GM12878 (cell line): ENCODE data around the gene FOS. TPM values are rescaled to one million over a fixed set of nuclear protein-coding genes. Genes with fewer than 3 reads are reported as not detected.

Experiments used
- BACH1 ChIP-seq: fragments of 450-650 bp; IDR thresholded peaks from 2 replicates; pipeline ENCODE4 v1.6.1; 2017; ENCODE audit warnings: mild to moderate bottlenecking, borderline replicate concordance
- BRCA1 ChIP-seq: IDR thresholded peaks from 2 replicates; pipeline ENCODE4 v1.6.1; 2011; ENCODE audit warnings: low read depth, low read length, improper control_type of control experiment
- CBFB ChIP-seq: IDR thresholded peaks from 2 replicates; pipeline ENCODE4 v1.6.1; 2016; ENCODE audit warnings: antibody characterized with exemption, low read depth
- CEBPB ChIP-seq, 2 experiments: fragments of 150-350 bp in 1 of 2; IDR thresholded peaks; 2 replicates each; pipeline ENCODE4 v1.6.1; 2012 to 2014; ENCODE audit warnings: low read depth in 2 of 2, low read length in 2 of 2, borderline replicate concordance in 1 of 2, inconsistent platforms in 1 of 2
- CHD1 ChIP-seq: IDR thresholded peaks from 2 replicates; pipeline ENCODE4 v1.6.1; 2012; ENCODE audit warnings: low read depth, low read length, improper control_type of control experiment
- CREM ChIP-seq: IDR thresholded peaks from 2 replicates; pipeline ENCODE4 v1.6.1; 2014; ENCODE audit warnings: antibody characterized with exemption, low read depth
- EED ChIP-seq: sonication (generic); IDR thresholded peaks from 2 replicates; pipeline ENCODE4 v1.6.1; 2016; ENCODE audit warnings: antibody characterized with exemption, low read depth
- EZH2 ChIP-seq: IDR thresholded peaks from 2 replicates; pipeline ENCODE4 v1.6.1; 2012; ENCODE audit warnings: low read depth, mild to moderate bottlenecking, control low read depth, inconsistent platforms, low read length, borderline replicate concordance; ENCODE audit not compliant: control insufficient read depth
- HDGF ChIP-seq: fragments of 450-650 bp; IDR thresholded peaks from 2 replicates; pipeline ENCODE4 v1.6.1; 2016; ENCODE audit warnings: antibody characterized with exemption
- IKZF2 ChIP-seq, 2 experiments: fragments of 450-650 bp; IDR thresholded peaks; 2 replicates each; pipeline ENCODE4 v1.6.1; 2017; ENCODE audit warnings: mild to moderate bottlenecking in 2 of 2, moderate library complexity in 2 of 2
- NFYB ChIP-seq: IDR thresholded peaks from 2 replicates; pipeline ENCODE4 v1.6.1; 2011; ENCODE audit warnings: low read depth, mild to moderate bottlenecking, low read length, improper control_type of control experiment, moderate library complexity; ENCODE audit not compliant: insufficient read depth
- NR2C2 ChIP-seq: IDR thresholded peaks from 2 replicates; pipeline ENCODE4 v1.6.1; 2011; ENCODE audit warnings: borderline replicate concordance, low read depth; ENCODE audit not compliant: control insufficient read depth, insufficient read length
- RAD51 ChIP-seq: fragments of 450-650 bp; IDR thresholded peaks from 2 replicates; pipeline ENCODE4 v1.6.1; 2016; ENCODE audit warnings: moderate library complexity, mild to moderate bottlenecking, inconsistent platforms
- RBBP5 ChIP-seq: fragments of 200-600 bp; sonication (generic); conservative IDR thresholded peaks from 2 replicates; pipeline ENCODE4 v1.6.1; 2016
- RELA ChIP-seq: fragments of 450-650 bp; IDR thresholded peaks from 2 replicates; pipeline ENCODE4 v1.8.0; 2014; ENCODE audit warnings: borderline replicate concordance; ENCODE audit not compliant: partially characterized antibody
- STAT1 ChIP-seq: fragments of 450-650 bp; conservative IDR thresholded peaks from 2 replicates; pipeline ENCODE4 v1.6.1; 2014; ENCODE audit warnings: antibody characterized with exemption, mild to moderate bottlenecking
- STAT3 ChIP-seq: IDR thresholded peaks from 2 replicates; pipeline ENCODE4 v1.6.1; 2011; ENCODE audit warnings: low read depth, low read length, improper control_type of control experiment
- SUPT20H ChIP-seq: IDR thresholded peaks from 2 replicates; pipeline ENCODE4 v1.6.1; 2011; ENCODE audit warnings: low read depth, mild to moderate bottlenecking, low read length, moderate library complexity, borderline replicate concordance; ENCODE audit not compliant: control insufficient read depth
- ZNF207 ChIP-seq: fragments of 450-650 bp; IDR thresholded peaks from 2 replicates; pipeline ENCODE4 v1.6.1; 2014; ENCODE audit warnings: antibody characterized with exemption, mild to moderate bottlenecking, borderline replicate concordance
- ZNF622 ChIP-seq: fragments of 450-650 bp; IDR thresholded peaks from 2 replicates; pipeline ENCODE4 v1.6.1; 2017; ENCODE audit warnings: mild to moderate bottlenecking, inconsistent platforms
- ZSCAN29 ChIP-seq: fragments of 450-650 bp; IDR thresholded peaks from 2 replicates; pipeline ENCODE4 v1.6.1; 2017; ENCODE audit warnings: mild to moderate bottlenecking, moderate library complexity
- polyA plus RNA-seq, 11 experiments: library from polyadenylated mRNA; depleted of rRNA in 4 of 11; unstranded in 6 of 11; stranded (reverse) in 5 of 11; fragments of >200 nt; fragmentation: Nextera tagmentation in 4 of 11; fragmentation: Illumina TruSeq in 1 of 11; extraction: Ambion mirVana in 4 of 11; extraction: Trizol in 1 of 11; gene quantifications; 1 replicate in 1 of 11; 2 replicates in 10 of 11; pipeline versions ENCODE4 v1.2.1 to v1.2.3, GENCODE V29; 2011 to 2016; ENCODE audit warnings: inconsistent platforms in 2 of 11, missing spikeins in 2 of 11, low read depth in 1 of 11
- total RNA-seq, 4 experiments: library from RNA; depleted of rRNA in 3 of 4; stranded (reverse); fragments of >200 nt in 3 of 4; fragmentation: Illumina TruSeq in 1 of 4; extraction: Trizol in 1 of 4; gene quantifications; 2 replicates each; pipeline versions ENCODE4 v1.2.1 to v1.2.3, GENCODE V29; 2013 to 2021
- TF ChIP-seq, protein P1 (sequence below): fragments of 450-650 bp; IDR thresholded peaks from 2 replicates; pipeline ENCODE4 v1.6.1; 2017; ENCODE audit warnings: mild to moderate bottlenecking
- TF ChIP-seq, protein P2 (sequence below): fragments of 150-350 bp; IDR thresholded peaks from 2 replicates; pipeline ENCODE4 v1.6.1; 2014; ENCODE audit warnings: mild to moderate bottlenecking, low read depth, low read length
- TF ChIP-seq, protein P3 (sequence below): fragments of 450-650 bp; IDR thresholded peaks from 2 replicates; pipeline ENCODE4 v1.6.1; 2016; ENCODE audit warnings: mild to moderate bottlenecking
- TF ChIP-seq, protein P4 (sequence below), 3 experiments: IDR thresholded peaks in 2 of 3; conservative IDR thresholded peaks in 1 of 3; 2 replicates each; pipeline ENCODE4 v1.5.1; 2011; ENCODE audit warnings: low read depth in 3 of 3, low read length in 3 of 3, mild to moderate bottlenecking in 3 of 3, control low read depth in 2 of 3, moderate library complexity in 2 of 3, inconsistent platforms in 1 of 3, mixed read lengths in 1 of 3; ENCODE audit not compliant: control insufficient read depth in 2 of 3, insufficient read depth in 1 of 3; ENCODE audit errors: extremely low read depth in 1 of 3

Gene FOS
- total and polyA plus RNA-seq, 10 of the 15 experiments (the other 5 are each of a cell fraction or from before 2014, with no cell fraction given): 0.02 to 0.95 (median 0.38) TPM

DNA sequence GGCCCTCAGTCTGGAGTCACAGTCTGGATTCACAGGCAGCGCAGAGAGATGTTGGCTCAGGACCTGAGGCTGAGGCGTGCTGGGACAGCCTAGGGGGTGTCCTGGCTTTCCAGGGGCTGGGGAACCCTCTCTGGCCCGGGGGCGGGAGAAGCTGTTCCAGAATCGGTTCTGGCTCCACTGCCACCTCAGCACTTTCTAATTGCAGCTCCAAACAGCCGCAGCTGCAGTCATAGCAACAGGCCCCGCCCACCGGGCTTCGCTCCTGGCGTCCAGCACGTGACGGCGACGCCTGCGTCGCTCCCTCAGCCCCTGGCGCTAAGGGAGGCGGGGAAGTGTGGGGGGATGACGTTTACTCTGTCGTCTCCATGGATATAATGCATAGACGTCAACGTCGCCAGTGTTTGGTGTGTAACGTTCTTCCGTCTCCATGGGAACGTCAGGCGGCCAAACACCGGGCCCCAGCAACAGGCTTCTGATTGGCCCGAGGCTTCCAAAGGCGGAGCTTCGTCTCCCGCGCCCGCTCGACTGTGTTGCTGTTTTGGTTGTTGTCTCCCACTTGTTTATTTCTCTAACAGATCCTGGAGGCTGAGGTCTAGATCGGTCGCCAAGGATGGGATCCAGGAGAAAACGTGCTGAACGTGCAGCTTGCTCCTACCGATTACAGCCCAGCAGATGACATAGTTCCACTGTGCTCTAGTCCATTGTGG, 19.7 kb upstream of the FOS start (continued):
- TF ChIP-seq, protein P1, sequence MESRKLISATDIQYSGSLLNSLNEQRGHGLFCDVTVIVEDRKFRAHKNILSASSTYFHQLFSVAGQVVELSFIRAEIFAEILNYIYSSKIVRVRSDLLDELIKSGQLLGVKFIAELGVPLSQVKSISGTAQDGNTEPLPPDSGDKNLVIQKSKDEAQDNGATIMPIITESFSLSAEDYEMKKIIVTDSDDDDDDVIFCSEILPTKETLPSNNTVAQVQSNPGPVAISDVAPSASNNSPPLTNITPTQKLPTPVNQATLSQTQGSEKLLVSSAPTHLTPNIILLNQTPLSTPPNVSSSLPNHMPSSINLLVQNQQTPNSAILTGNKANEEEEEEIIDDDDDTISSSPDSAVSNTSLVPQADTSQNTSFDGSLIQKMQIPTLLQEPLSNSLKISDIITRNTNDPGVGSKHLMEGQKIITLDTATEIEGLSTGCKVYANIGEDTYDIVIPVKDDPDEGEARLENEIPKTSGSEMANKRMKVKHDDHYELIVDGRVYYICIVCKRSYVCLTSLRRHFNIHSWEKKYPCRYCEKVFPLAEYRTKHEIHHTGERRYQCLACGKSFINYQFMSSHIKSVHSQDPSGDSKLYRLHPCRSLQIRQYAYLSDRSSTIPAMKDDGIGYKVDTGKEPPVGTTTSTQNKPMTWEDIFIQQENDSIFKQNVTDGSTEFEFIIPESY: no peak
- TF ChIP-seq STAT1 (no peak), CEBPB (IDR thresholded peaks at IDR 0.05; ENCODE audit: borderline replicate concordance in 1 of 2, low read depth in 2 of 2, low read length in 2 of 2) (no peak; a peak in 1 of 4 replicates), SUPT20H (no peak), ZSCAN29 (no peak), CHD1 (no peak), HDGF (no peak), EZH2 (no peak), NR2C2 (no peak), ZNF207 (no peak; the same call in 1 of the 2 replicates), ZNF622 (no peak), STAT3 (0 out of 2 replicates have a peak, but pooled peaks have one; percentile 54), RBBP5 (no peak), NFYB (peak; percentile 80), IKZF2 (IDR thresholded peaks at IDR 0.05) (peak in 1 of 2 experiments; percentile 52; a peak in 1 of 4 replicates), RELA (peak; percentile 81), CBFB (0 out of 2 replicates have a peak, but pooled peaks have one; percentile 12), CREM (peak; percentile 96), BRCA1 (no peak), EED (no peak), RAD51 (peak; percentile 92), BACH1 (peak; percentile 19; the same call in 1 of the 2 replicates)
- TF ChIP-seq, protein P2, sequence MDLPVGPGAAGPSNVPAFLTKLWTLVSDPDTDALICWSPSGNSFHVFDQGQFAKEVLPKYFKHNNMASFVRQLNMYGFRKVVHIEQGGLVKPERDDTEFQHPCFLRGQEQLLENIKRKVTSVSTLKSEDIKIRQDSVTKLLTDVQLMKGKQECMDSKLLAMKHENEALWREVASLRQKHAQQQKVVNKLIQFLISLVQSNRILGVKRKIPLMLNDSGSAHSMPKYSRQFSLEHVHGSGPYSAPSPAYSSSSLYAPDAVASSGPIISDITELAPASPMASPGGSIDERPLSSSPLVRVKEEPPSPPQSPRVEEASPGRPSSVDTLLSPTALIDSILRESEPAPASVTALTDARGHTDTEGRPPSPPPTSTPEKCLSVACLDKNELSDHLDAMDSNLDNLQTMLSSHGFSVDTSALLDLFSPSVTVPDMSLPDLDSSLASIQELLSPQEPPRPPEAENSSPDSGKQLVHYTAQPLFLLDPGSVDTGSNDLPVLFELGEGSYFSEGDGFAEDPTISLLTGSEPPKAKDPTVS: no peak
- TF ChIP-seq, protein P3, sequence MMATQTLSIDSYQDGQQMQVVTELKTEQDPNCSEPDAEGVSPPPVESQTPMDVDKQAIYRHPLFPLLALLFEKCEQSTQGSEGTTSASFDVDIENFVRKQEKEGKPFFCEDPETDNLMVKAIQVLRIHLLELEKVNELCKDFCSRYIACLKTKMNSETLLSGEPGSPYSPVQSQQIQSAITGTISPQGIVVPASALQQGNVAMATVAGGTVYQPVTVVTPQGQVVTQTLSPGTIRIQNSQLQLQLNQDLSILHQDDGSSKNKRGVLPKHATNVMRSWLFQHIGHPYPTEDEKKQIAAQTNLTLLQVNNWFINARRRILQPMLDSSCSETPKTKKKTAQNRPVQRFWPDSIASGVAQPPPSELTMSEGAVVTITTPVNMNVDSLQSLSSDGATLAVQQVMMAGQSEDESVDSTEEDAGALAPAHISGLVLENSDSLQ: peak; percentile 88
- TF ChIP-seq, protein P4, sequence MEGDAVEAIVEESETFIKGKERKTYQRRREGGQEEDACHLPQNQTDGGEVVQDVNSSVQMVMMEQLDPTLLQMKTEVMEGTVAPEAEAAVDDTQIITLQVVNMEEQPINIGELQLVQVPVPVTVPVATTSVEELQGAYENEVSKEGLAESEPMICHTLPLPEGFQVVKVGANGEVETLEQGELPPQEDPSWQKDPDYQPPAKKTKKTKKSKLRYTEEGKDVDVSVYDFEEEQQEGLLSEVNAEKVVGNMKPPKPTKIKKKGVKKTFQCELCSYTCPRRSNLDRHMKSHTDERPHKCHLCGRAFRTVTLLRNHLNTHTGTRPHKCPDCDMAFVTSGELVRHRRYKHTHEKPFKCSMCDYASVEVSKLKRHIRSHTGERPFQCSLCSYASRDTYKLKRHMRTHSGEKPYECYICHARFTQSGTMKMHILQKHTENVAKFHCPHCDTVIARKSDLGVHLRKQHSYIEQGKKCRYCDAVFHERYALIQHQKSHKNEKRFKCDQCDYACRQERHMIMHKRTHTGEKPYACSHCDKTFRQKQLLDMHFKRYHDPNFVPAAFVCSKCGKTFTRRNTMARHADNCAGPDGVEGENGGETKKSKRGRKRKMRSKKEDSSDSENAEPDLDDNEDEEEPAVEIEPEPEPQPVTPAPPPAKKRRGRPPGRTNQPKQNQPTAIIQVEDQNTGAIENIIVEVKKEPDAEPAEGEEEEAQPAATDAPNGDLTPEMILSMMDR (IDR thresholded peaks at IDR 0.05 in 2 of 3, conservative IDR thresholded peaks at IDR 0.05 in 1 of 3; ENCODE audit: control insufficient read depth in 2 of 3, extremely low read depth in 1 of 3, insufficient read depth in 1 of 3, low read depth in 3 of 3, low read length in 3 of 3): no peak
